C4-2B (cell line): ENCODE measurements around the gene UBTD2.

Experiments
- H3K27ac ChIP-seq: fragments of 450-650 bp; 2 replicates; pipeline ENCODE4 v1.5.1; 2017
- CTCF ChIP-seq: fragments of 450-650 bp; conservative IDR thresholded peaks from 2 replicates; pipeline ENCODE4 v1.5.1; 2017; ENCODE audit warnings: mild to moderate bottlenecking
- ZFX ChIP-seq: fragments of 450-650 bp; IDR thresholded peaks from 2 replicates; pipeline ENCODE4 v1.6.1; 2017

The UBTD2 gene

GRCh38 chr5:172188893-172189692 is 94.5 kb downstream of the UBTD2 start:
- H3K27ac ChIP-seq = peak overlapping the region; percentile 67; the same call in 1 of the 2 replicates
- TF ChIP-seq ZFX (no peak), CTCF (peak; percentile 76)

GRCh38 chr5:172188033-172188892 is 95.3 kb downstream of the UBTD2 start, which contains the start of gene STK10:
Gene STK10, minus strand, starts transcription at chr5:172188224. Its CDS starts 182 bp downstream, at chr5:172188042.
- TF ChIP-seq CTCF (peak; percentile 98), ZFX (no peak)
- peak within 1 kb of the TSS; percentile 67 for H3K27ac ChIP-seq

GRCh38 chr5:172187118-172188032 is 96.2 kb downstream of the UBTD2 start:
- TF ChIP-seq ZFX (no peak), CTCF (no peak)
- peak overlapping the region; percentile 67 for H3K27ac ChIP-seq

GRCh38 chr5:172186114-172186695 is 97.4 kb downstream of the UBTD2 start:
- no peak for TF ChIP-seq CTCF
- no peak for TF ChIP-seq ZFX
- no peak overlapping the region for H3K27ac ChIP-seq

- H3K27ac ChIP-seq = no peak overlapping the region
- TF ChIP-seq ZFX = no peak
- no peak for TF ChIP-seq CTCF
Observed at GRCh38 chr5:172185096-172185461, 98.5 kb downstream of the UBTD2 start.

GRCh38 chr5:172183881-172184280 is 99.7 kb downstream of the UBTD2 start:
- no peak for TF ChIP-seq ZFX
- TF ChIP-seq CTCF = no peak
- no peak overlapping the region for H3K27ac ChIP-seq
